WI38 (cell line): ENCODE measurements around the gene FHAD1.

Source experiments
- H3K4me3 ChIP-seq: 2 replicates; pipeline ENCODE4 v1.5.1; 2011; ENCODE audit warnings: low read depth, mild to moderate bottlenecking, control low read depth, low read length
- TF ChIP-seq, protein P1 (sequence below): IDR thresholded peaks from 2 replicates; pipeline ENCODE4 v1.5.1; 2012; ENCODE audit warnings: low read depth, mild to moderate bottlenecking, control low read depth, low read length

FHAD1 gene

GRCh38 chr1:15354580-15354965 is 107.5 kb downstream of the FHAD1 start:
- TF ChIP-seq, protein P1, sequence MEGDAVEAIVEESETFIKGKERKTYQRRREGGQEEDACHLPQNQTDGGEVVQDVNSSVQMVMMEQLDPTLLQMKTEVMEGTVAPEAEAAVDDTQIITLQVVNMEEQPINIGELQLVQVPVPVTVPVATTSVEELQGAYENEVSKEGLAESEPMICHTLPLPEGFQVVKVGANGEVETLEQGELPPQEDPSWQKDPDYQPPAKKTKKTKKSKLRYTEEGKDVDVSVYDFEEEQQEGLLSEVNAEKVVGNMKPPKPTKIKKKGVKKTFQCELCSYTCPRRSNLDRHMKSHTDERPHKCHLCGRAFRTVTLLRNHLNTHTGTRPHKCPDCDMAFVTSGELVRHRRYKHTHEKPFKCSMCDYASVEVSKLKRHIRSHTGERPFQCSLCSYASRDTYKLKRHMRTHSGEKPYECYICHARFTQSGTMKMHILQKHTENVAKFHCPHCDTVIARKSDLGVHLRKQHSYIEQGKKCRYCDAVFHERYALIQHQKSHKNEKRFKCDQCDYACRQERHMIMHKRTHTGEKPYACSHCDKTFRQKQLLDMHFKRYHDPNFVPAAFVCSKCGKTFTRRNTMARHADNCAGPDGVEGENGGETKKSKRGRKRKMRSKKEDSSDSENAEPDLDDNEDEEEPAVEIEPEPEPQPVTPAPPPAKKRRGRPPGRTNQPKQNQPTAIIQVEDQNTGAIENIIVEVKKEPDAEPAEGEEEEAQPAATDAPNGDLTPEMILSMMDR: no peak
- no peak overlapping the region for H3K4me3 ChIP-seq

DNA sequence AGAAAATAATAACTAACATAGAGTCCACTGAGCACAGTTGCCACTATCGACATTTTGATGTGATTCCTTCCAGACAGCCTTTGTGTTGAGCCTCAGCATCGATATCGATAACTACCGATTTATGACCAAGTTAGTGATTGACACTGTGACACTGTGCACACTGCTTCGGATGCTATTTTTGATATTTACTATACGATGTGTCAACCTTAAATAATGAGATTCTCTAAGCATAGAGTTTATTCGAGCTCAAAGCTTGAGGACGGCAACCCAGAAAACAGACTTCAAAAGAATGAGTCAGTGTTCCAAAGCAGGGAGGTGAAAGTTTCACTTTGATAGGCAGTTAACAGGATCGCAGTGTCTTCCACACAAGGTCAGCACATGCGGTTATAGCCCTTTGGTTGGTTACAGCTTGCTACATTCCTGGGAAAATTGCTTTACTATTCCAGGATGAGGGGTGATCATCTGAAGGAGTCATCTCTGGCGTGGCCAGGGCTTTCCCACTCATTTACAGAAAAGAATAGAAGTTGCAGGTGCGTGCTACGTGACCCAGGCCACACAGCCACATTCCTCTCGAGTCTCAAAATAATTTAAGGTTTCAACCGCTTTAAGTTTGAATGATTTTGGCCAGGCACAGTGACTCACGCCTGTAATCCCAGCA is 109.1 kb downstream of the FHAD1 start:
- H3K4me3 ChIP-seq: no peak overlapping the region

GRCh38 chr1:15357612-15358207 is 110.7 kb downstream of the FHAD1 start:
- H3K4me3 ChIP-seq: no peak overlapping the region
- TF ChIP-seq, protein P1: no peak

More for the DNA sequence above, 109.1 kb downstream of the FHAD1 start:
- TF ChIP-seq, protein P1: no peak

GRCh38 chr1:15358565-15359133 is 111.6 kb downstream of the FHAD1 start:
- H3K4me3 ChIP-seq: no peak overlapping the region
- TF ChIP-seq, protein P1: no peak

DNA sequence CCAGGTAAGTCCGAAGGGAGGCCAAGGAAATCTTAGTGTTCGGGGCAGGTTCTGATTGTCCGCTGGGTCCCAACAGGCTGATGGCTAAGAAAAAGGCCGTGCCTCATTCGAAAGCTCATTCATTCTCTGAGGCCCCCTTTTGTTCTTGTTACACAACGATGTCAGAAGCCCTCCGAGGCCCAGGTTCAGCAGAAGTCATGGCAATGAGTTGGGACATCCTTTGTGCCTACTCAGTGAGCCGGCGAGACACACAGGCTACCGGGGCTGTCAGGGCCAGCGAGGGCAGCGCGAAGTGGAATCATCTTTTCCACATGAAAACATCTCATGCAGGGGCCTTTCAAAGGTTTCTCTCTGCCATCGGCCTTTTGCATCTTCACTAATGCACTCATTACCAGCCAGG is 113.7 kb downstream of the FHAD1 start:
- H3K4me3 ChIP-seq: no peak overlapping the region
- TF ChIP-seq, protein P1: no peak

DNA sequence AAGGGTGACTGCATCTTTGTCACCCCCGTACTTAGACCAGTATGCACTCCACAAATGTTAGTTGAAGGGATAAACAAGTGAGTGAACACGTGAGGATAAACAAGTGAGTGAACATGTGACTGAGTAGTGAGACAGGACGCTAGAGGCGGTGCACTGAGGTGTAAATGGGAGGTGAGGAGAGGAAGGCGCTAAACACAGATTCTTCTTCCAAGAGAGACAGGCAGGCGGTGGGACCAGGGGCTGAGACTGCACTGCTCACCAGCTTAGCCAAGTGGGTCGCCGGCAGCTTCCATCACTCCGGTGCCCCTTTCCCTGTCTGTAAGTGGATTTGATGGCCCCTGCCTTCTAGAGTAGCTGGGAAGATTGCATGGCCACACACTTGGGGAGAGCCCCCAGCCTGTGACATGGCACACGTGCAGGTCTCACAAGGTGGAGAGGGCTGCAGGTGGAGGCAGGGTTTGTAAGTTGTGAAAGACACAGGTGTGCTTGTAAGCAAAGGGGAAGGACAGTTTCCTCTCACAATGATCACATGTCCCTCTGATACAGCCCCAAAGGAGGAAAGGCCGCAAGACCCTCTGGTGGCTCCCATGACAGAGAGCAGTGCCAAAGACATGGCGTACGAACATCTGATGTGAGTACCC is 115.2 kb downstream of the FHAD1 start:
- no peak overlapping the region for H3K4me3 ChIP-seq
- TF ChIP-seq, protein P1: no peak

GRCh38 chr1:15362737-15363128 is 115.7 kb downstream of the FHAD1 start:
- no peak overlapping the region for H3K4me3 ChIP-seq
- TF ChIP-seq, protein P1: no peak
